BLaER1 treated with 17β-estradiol and CSF1 and Interleukin-3, amounts not matched to agents 10 nM and 100 nM (cell line): ENCODE results near the gene CDK5.
A peak's percentile ranks its signal among the peaks of the same experiment; 100 is the strongest.

Experiments
- H3K27ac ChIP-seq, 11 experiments: shearing (Covaris generic); formaldehyde crosslinking; 2 replicates each; pipeline ENCODE4 v1.8.1; 2022
- H3K27me3 ChIP-seq, 11 experiments: shearing (Covaris generic); formaldehyde crosslinking; 2 replicates each; pipeline ENCODE4 v1.8.1; 2022
- H3K36me3 ChIP-seq, 11 experiments: shearing (Covaris generic); formaldehyde crosslinking; 2 replicates each; pipeline ENCODE4 v1.8.1; 2022
- H3K4me1 ChIP-seq, 10 experiments: shearing (Covaris generic); formaldehyde crosslinking; 2 replicates each; pipeline ENCODE4 v1.8.1; 2022
- H3K4me2 ChIP-seq, 11 experiments: shearing (Covaris generic); formaldehyde crosslinking; 2 replicates each; pipeline ENCODE4 v1.8.1; 2022
- H3K4me3 ChIP-seq, 10 experiments: shearing (Covaris generic); formaldehyde crosslinking; 2 replicates each; pipeline ENCODE4 v1.8.1; 2022
- H3K9ac ChIP-seq, 11 experiments: shearing (Covaris generic); formaldehyde crosslinking; 2 replicates each; pipeline ENCODE4 v1.8.1; 2022
- H3K9me3 ChIP-seq, 11 experiments: shearing (Covaris generic); formaldehyde crosslinking; replicated peaks in 1 of 11; 2 replicates each; pipeline ENCODE4 v1.8.1; 2022
- H4K20me1 ChIP-seq, 11 experiments: shearing (Covaris generic); formaldehyde crosslinking; 2 replicates each; pipeline ENCODE4 v1.8.1; 2022
- Cebpa-rat ChIP-seq, 11 experiments: shearing (Covaris generic); IDR thresholded peaks; 2 replicates each; pipeline ENCODE4 v1.8.1; 2022

The CDK5 gene

GRCh38 chr7:151074817-151075661, 17.3 kb upstream of the CDK5 start:
- H3K4me3 ChIP-seq, result no peak overlapping the region
- no peak overlapping the region for H3K27ac ChIP-seq
- peaks cover 24 to 35% (median 29%) of the 10 kb centered on the region in 10 experiments for H3K4me1 ChIP-seq
- peaks cover 72 to 90% (median 78%) of the 10 kb centered on the region in 11 experiments for H3K36me3 ChIP-seq
- H3K9ac ChIP-seq, result peak overlapping the region in 1 of 11 experiments; percentile 23; a peak in 2 of 22 replicates
- TF ChIP-seq Cebpa-rat (IDR thresholded peaks at IDR 0.05), result no peak
- no peaks in the 10 kb centered on the region for H3K9me3 ChIP-seq
- H3K27me3 ChIP-seq, result no peaks in the 10 kb centered on the region
- peaks cover 5 to 100% (median 66%) of the 10 kb centered on the region in 11 experiments; a peak in 21 of 22 replicates for H4K20me1 ChIP-seq
- no peak overlapping the region for H3K4me2 ChIP-seq

- peak overlapping the region in 1 of 11 experiments; percentile 38; a peak in 1 of 22 replicates for H3K9ac ChIP-seq
- H3K4me2 ChIP-seq, result no peak overlapping the region
- H4K20me1 ChIP-seq, result peaks cover 15 to 100% (median 63%) of the 10 kb centered on the region in 11 experiments; a peak in 21 of 22 replicates
- H3K4me1 ChIP-seq, result peaks cover 13 to 25% (median 19%) of the 10 kb centered on the region in 10 experiments
- H3K36me3 ChIP-seq, result peaks cover 83 to 93% (median 87%) of the 10 kb centered on the region in 11 experiments
- H3K27me3 ChIP-seq, result no peaks in the 10 kb centered on the region
- no peak overlapping the region for H3K27ac ChIP-seq
- no peak overlapping the region for H3K4me3 ChIP-seq
- TF ChIP-seq Cebpa-rat (IDR thresholded peaks at IDR 0.05), result no peak
- H3K9me3 ChIP-seq, result no peaks in the 10 kb centered on the region
Observed at GRCh38 chr7:151073990-151074389, 16.3 kb upstream of the CDK5 start.

- Histone ChIP-seq H4K20me1 (peaks cover 6 to 98% (median 40%) of the 10 kb centered on the region in 11 experiments; a peak in 17 of 22 replicates), H3K9ac (no peak overlapping the region), H3K4me3 (no peak overlapping the region), H3K4me1 (no peaks in the 10 kb centered on the region), H3K27ac (no peak overlapping the region), H3K27me3 (no peaks in the 10 kb centered on the region), H3K4me2 (no peak overlapping the region), H3K36me3 (peaks cover 99 to 100% (median 100%) of the 10 kb centered on the region in 11 experiments), H3K9me3 (no peaks in the 10 kb centered on the region)
- no peak for TF ChIP-seq Cebpa-rat (IDR thresholded peaks at IDR 0.05)
Observed at GRCh38 chr7:151071032-151071866, 13.6 kb upstream of the CDK5 start.

DNA sequence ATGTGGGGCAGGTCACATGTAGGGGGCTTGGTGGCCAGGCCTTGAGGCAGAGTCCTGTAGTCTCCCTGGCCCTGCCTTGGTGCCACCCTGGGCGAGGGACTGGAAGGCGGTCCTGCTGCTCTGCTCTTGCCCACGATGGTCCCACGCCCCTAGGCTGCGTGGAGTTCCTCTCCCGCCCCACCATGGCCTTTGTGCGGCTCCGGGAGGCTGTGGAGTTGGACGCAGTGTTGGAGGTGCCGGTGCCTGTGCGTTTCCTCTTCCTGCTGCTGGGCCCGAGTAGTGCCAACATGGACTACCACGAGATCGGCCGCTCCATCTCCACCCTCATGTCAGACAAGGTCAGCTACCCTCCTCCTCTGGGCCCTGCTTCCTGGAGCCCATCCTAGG, 12.9 kb upstream of the CDK5 start:
- H3K4me1 ChIP-seq, result no peaks in the 10 kb centered on the region
- no peaks in the 10 kb centered on the region for H3K27me3 ChIP-seq
- no peak overlapping the region for H3K9ac ChIP-seq
- H3K4me2 ChIP-seq, result no peak overlapping the region
- peaks cover 99 to 100% (median 100%) of the 10 kb centered on the region in 11 experiments for H3K36me3 ChIP-seq
- no peak overlapping the region for H3K4me3 ChIP-seq
- H3K9me3 ChIP-seq, result no peaks in the 10 kb centered on the region
- no peak overlapping the region for H3K27ac ChIP-seq
- no peak for TF ChIP-seq Cebpa-rat (IDR thresholded peaks at IDR 0.05)
- peaks cover 6 to 98% (median 40%) of the 10 kb centered on the region in 11 experiments; a peak in 18 of 22 replicates for H4K20me1 ChIP-seq

GRCh38 chr7:151069841-151070573, 12.3 kb upstream of the CDK5 start:
- Histone ChIP-seq H3K4me2 (no peak overlapping the region), H3K27ac (no peak overlapping the region), H3K9me3 (no peaks in the 10 kb centered on the region), H3K36me3 (peaks cover 99 to 100% (median 100%) of the 10 kb centered on the region in 11 experiments), H3K27me3 (no peaks in the 10 kb centered on the region), H3K4me3 (no peak overlapping the region), H3K4me1 (no peaks in the 10 kb centered on the region), H4K20me1 (peaks cover under 1 to 98% (median 40%) of the 10 kb centered on the region in 11 experiments; a peak in 18 of 22 replicates), H3K9ac (no peak overlapping the region)
- no peak for TF ChIP-seq Cebpa-rat (IDR thresholded peaks at IDR 0.05)

DNA sequence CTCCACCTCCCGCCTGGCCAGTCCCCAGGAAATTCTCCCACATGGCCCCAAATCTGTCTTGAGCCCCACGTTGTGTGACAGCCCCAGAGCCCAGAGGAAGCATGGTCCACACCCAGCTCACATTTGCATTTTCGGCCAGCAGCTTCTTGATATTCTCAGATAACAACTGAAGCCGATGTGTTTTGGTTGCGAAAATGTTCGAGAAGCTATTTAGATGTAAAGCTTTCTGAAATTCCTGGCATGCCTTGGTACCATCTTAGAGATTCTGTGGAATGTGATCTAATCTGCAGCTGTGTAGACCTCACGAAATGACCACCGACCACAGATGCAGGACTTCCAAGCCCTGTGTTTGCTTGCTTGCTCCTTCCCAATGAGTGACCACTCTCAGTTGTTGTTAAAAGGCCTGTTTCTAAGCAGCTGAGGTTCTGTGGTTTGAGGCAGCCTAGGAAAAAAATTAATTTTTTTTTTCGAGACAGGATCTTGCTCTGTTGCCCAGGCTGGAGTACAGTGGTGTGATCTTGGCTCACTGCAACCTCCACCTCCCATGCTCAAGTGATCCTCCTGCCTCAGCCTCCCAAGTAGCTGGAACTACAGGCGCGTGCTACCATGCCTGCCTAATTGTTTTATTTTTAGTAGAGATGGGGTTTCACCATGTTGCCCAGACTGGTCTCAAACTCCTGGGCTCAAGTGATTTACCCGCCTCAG, 10.5 kb upstream of the CDK5 start:
- Histone ChIP-seq H3K36me3 (peaks cover 89 to 100% (median 99%) of the 10 kb centered on the region in 11 experiments), H3K9ac (no peak overlapping the region; a peak in 1 of 22 replicates), H3K9me3 (no peaks in the 10 kb centered on the region), H3K4me3 (no peak overlapping the region), H3K27ac (no peak overlapping the region), H3K4me2 (no peak overlapping the region), H4K20me1 (peaks cover 0 to 97% (median 34%) of the 10 kb centered on the region in 11 experiments; a peak in 16 of 22 replicates), H3K4me1 (no peaks in the 10 kb centered on the region), H3K27me3 (no peaks in the 10 kb centered on the region)
- no peak for TF ChIP-seq Cebpa-rat (IDR thresholded peaks at IDR 0.05)

- Histone ChIP-seq H3K9ac (peak overlapping the region in 1 of 11 experiments; percentile 5; a peak in 1 of 22 replicates), H3K4me3 (no peak overlapping the region), H3K4me1 (peaks cover 7 to 13% (median 8%) of the 10 kb centered on the region in 10 experiments), H3K9me3 (no peaks in the 10 kb centered on the region), H3K27ac (no peak overlapping the region), H3K36me3 (peaks cover 75 to 96% (median 93%) of the 10 kb centered on the region in 11 experiments), H3K4me2 (no peak overlapping the region), H4K20me1 (peaks cover 8 to 95% (median 44%) of the 10 kb centered on the region in 11 experiments; a peak in 20 of 22 replicates), H3K27me3 (no peaks in the 10 kb centered on the region)
- TF ChIP-seq Cebpa-rat (IDR thresholded peaks at IDR 0.05), result no peak
Observed at GRCh38 chr7:151066273-151066974, 8.7 kb upstream of the CDK5 start.
